Measurements from ENCODE around the gene ZNF473. TPM values are rescaled to one million over a fixed set of nuclear protein-coding genes. Genes with fewer than 3 reads are reported as not detected.
"Not testable (repeated sequence)": the region's sequence is repeated elsewhere in the genome, so short reads cannot be mapped to it uniquely, and the experiment has no call there.

ZNF473 gene
- polyA plus RNA-seq, 2 of the 4 experiments (the other 2 are of a cell fraction), result 6.9 to 17.0 TPM

GRCh38 chr19:50090706-50091105 is 64.9 kb downstream of the ZNF473 start:
- H3K27ac ChIP-seq, H3K4me3 ChIP-seq, H3K4me1 ChIP-seq, H3K4me2 ChIP-seq, POLR2A ChIA-PET, CTCF ChIA-PET, FAIRE-seq, H3K9me3 ChIP-seq: not testable (repeated sequence)
- DNase-seq (ENCODE audit: low read depth in 1 of 2, low spot score in 1 of 2) (peak in 1 of 2 experiments; percentile 48), ATAC-seq (peak; percentile 62 to 74; a peak in 4 of 6 replicates)
- peak in 1 of 2 experiments; percentile 23; a peak in 2 of 5 replicates for TF ChIP-seq RAD21 (conservative IDR thresholded peaks at IDR 0.05 in 1 of 2, IDR thresholded peaks at IDR 0.05 in 1 of 2)
- 46% methylated on average over 10 of the region's 10 CpGs for WGBS (ENCODE audit: missing lambda C conversion rate)

GRCh38 chr19:50091786-50092185 is 66.0 kb downstream of the ZNF473 start:
- DNase-seq (ENCODE audit: low read depth in 1 of 2, low spot score in 1 of 2); H3K9me3 ChIP-seq; H3K4me1 ChIP-seq; POLR2A ChIA-PET; H3K4me2 ChIP-seq; H3K4me3 ChIP-seq; H3K27ac ChIP-seq; ATAC-seq; FAIRE-seq; CTCF ChIA-PET: not testable (repeated sequence)
- WGBS (ENCODE audit: missing lambda C conversion rate), result 22% methylated on average over 5 of the region's 9 CpGs

- H3K4me1 ChIP-seq; H3K4me3 ChIP-seq; H3K4me2 ChIP-seq; CTCF ChIA-PET; ATAC-seq; DNase-seq (ENCODE audit: low read depth in 1 of 2, low spot score in 1 of 2); H3K27ac ChIP-seq; H3K9me3 ChIP-seq; POLR2A ChIA-PET; FAIRE-seq: not testable (repeated sequence)
- WGBS (ENCODE audit: missing lambda C conversion rate), result no CpG with 5 or more reads among the region's 10 CpGs
These were observed 66.8 kb downstream of the ZNF473 start for GRCh38 chr19:50092597-50092996.

GRCh38 chr19:50097884-50098283 is 72.1 kb downstream of the ZNF473 start:
- FAIRE-seq; H3K4me1 ChIP-seq; H3K4me2 ChIP-seq; H3K9me3 ChIP-seq; POLR2A ChIA-PET; CTCF ChIA-PET; DNase-seq (ENCODE audit: low read depth in 1 of 2, low spot score in 1 of 2); H3K4me3 ChIP-seq; H3K27ac ChIP-seq: not testable (repeated sequence)
- no CpG with 5 or more reads among the region's 13 CpGs for WGBS (ENCODE audit: missing lambda C conversion rate)
- peak in 1 of 2 experiments; percentile 85; a peak in 3 of 6 replicates for ATAC-seq

GRCh38 chr19:50098892-50099291 is 73.1 kb downstream of the ZNF473 start:
- DNase-seq (ENCODE audit: low read depth in 1 of 2, low spot score in 1 of 2); CTCF ChIA-PET; FAIRE-seq; H3K4me3 ChIP-seq; POLR2A ChIA-PET; H3K4me1 ChIP-seq; H3K9me3 ChIP-seq; H3K27ac ChIP-seq: not testable (repeated sequence)
- 0 out of 3 replicates have a peak, but pooled peaks have one; percentile 6 for TF ChIP-seq CTCF (IDR thresholded peaks at IDR 0.05)
- ATAC-seq, result peak in 1 of 2 experiments; percentile 76; a peak in 3 of 6 replicates
- WGBS (ENCODE audit: missing lambda C conversion rate), result 32% methylated on average over 14 of the region's 14 CpGs
- H3K4me2 ChIP-seq, result 0 out of 3 replicates have a peak overlapping the region, but pooled peaks have one; percentile 0

GRCh38 chr19:50099696-50100095 is 73.9 kb downstream of the ZNF473 start:
- H3K4me1 ChIP-seq; H3K4me3 ChIP-seq; CTCF ChIA-PET; H3K4me2 ChIP-seq; FAIRE-seq; ATAC-seq; DNase-seq (ENCODE audit: low read depth in 1 of 2, low spot score in 1 of 2); H3K9me3 ChIP-seq; POLR2A ChIA-PET; H3K27ac ChIP-seq: not testable (repeated sequence)
- WGBS (ENCODE audit: missing lambda C conversion rate), result 43% methylated on average over 9 of the region's 14 CpGs

- H3K4me1 ChIP-seq; H3K9me3 ChIP-seq; CTCF ChIA-PET; H3K27ac ChIP-seq; H3K4me3 ChIP-seq; DNase-seq (ENCODE audit: low read depth in 1 of 2, low spot score in 1 of 2); POLR2A ChIA-PET; H3K4me2 ChIP-seq; FAIRE-seq: not testable (repeated sequence)
- ATAC-seq, result peak in 1 of 2 experiments; percentile 66; a peak in 3 of 6 replicates
- no CpG with 5 or more reads among the region's 13 CpGs for WGBS (ENCODE audit: missing lambda C conversion rate)
These were observed 75.1 kb downstream of the ZNF473 start for GRCh38 chr19:50100946-50101345.

Other genes with a start within 250 kb of the ZNF473 start
- 12.5 and 14.5 TPM in 2 replicates for gene FUZ, start 212.7 kb upstream of the ZNF473 start, polyA plus RNA-seq (2011; rRNA removed)
- 15.9 to 23.7 TPM (median 21.7 TPM) in 3 replicates for gene FUZ, start 212.7 kb upstream of the ZNF473 start, polyA plus RNA-seq (2017; fragmentation: RNase III; extraction: RNeasy Plus Mini Kit Qiagen cat#74134 plus additional on column Dnase treatment)
- gene MED25, start 207.7 kb upstream of the ZNF473 start, polyA plus RNA-seq (2011; rRNA removed), result 20.4 and 27.1 TPM in 2 replicates
- 36.4 to 41.6 TPM (median 40.1 TPM) in 3 replicates for gene MED25, start 207.7 kb upstream of the ZNF473 start, polyA plus RNA-seq (2017; fragmentation: RNase III; extraction: RNeasy Plus Mini Kit Qiagen cat#74134 plus additional on column Dnase treatment)
- 27.7 and 41.2 TPM in 2 replicates for gene PTOV1, start 174.8 kb upstream of the ZNF473 start, polyA plus RNA-seq (2011; rRNA removed)
- gene PTOV1, start 174.8 kb upstream of the ZNF473 start, polyA plus RNA-seq (2017; fragmentation: RNase III; extraction: RNeasy Plus Mini Kit Qiagen cat#74134 plus additional on column Dnase treatment), result 119 to 153 TPM (median 147 TPM) in 3 replicates
- 22.5 and 23.3 TPM in 2 replicates for gene PNKP, start 158.4 kb upstream of the ZNF473 start, polyA plus RNA-seq (2011; rRNA removed)
- gene PNKP, start 158.4 kb upstream of the ZNF473 start, polyA plus RNA-seq (2017; fragmentation: RNase III; extraction: RNeasy Plus Mini Kit Qiagen cat#74134 plus additional on column Dnase treatment), result 63.8 to 75.9 TPM (median 71.2 TPM) in 3 replicates
- 39.2 and 41.5 TPM in 2 replicates for gene AKT1S1, start 148.7 kb upstream of the ZNF473 start, polyA plus RNA-seq (2011; rRNA removed)
- 63.4 to 75.9 TPM (median 75.3 TPM) in 3 replicates for gene AKT1S1, start 148.7 kb upstream of the ZNF473 start, polyA plus RNA-seq (2017; fragmentation: RNase III; extraction: RNeasy Plus Mini Kit Qiagen cat#74134 plus additional on column Dnase treatment)
- 12.3 and 18.0 TPM in 2 replicates for gene TBC1D17, start 148.3 kb upstream of the ZNF473 start, polyA plus RNA-seq (2011; rRNA removed)
- 26.6 to 44.8 TPM (median 41.5 TPM) in 3 replicates for gene TBC1D17, start 148.3 kb upstream of the ZNF473 start, polyA plus RNA-seq (2017; fragmentation: RNase III; extraction: RNeasy Plus Mini Kit Qiagen cat#74134 plus additional on column Dnase treatment)
- gene IL4I1, start 129.1 kb upstream of the ZNF473 start, polyA plus RNA-seq (2011; rRNA removed), result 0.15 and 0.18 TPM in 2 replicates
- 0.62 to 0.88 TPM (median 0.87 TPM) in 3 replicates for gene IL4I1, start 129.1 kb upstream of the ZNF473 start, polyA plus RNA-seq (2017; fragmentation: RNase III; extraction: RNeasy Plus Mini Kit Qiagen cat#74134 plus additional on column Dnase treatment)
- 7.8 and 12.9 TPM in 2 replicates for gene ATF5, start 96.8 kb upstream of the ZNF473 start, polyA plus RNA-seq (2011; rRNA removed)
- gene ATF5, start 96.8 kb upstream of the ZNF473 start, polyA plus RNA-seq (2017; fragmentation: RNase III; extraction: RNeasy Plus Mini Kit Qiagen cat#74134 plus additional on column Dnase treatment), result 42.8 to 48.5 TPM (median 44.6 TPM) in 3 replicates
- 21.4 and 28.9 TPM in 2 replicates for gene NUP62, start 96.5 kb upstream of the ZNF473 start, polyA plus RNA-seq (2011; rRNA removed)
- 83.9 to 88.5 TPM (median 85.9 TPM) in 3 replicates for gene NUP62, start 96.5 kb upstream of the ZNF473 start, polyA plus RNA-seq (2017; fragmentation: RNase III; extraction: RNeasy Plus Mini Kit Qiagen cat#74134 plus additional on column Dnase treatment)
- gene SIGLEC11, start 64.8 kb upstream of the ZNF473 start, polyA plus RNA-seq (2011; rRNA removed), result not detected in 2 replicates
- gene SIGLEC11, start 64.8 kb upstream of the ZNF473 start, polyA plus RNA-seq (2017; fragmentation: RNase III; extraction: RNeasy Plus Mini Kit Qiagen cat#74134 plus additional on column Dnase treatment), result not detected in 3 replicates
- gene VRK3, start 633 bp upstream of the ZNF473 start, polyA plus RNA-seq (2011; rRNA removed), result 37.4 and 45.2 TPM in 2 replicates
- 33.3 to 35.4 TPM (median 35.2 TPM) in 3 replicates for gene VRK3, start 633 bp upstream of the ZNF473 start, polyA plus RNA-seq (2017; fragmentation: RNase III; extraction: RNeasy Plus Mini Kit Qiagen cat#74134 plus additional on column Dnase treatment)
- gene IZUMO2, start 137.3 kb downstream of the ZNF473 start, polyA plus RNA-seq (2011; rRNA removed), result not detected in 2 replicates
- gene IZUMO2, start 137.3 kb downstream of the ZNF473 start, polyA plus RNA-seq (2017; fragmentation: RNase III; extraction: RNeasy Plus Mini Kit Qiagen cat#74134 plus additional on column Dnase treatment), result not detected in 3 replicates
- gene MYH14, start 177.6 kb downstream of the ZNF473 start, polyA plus RNA-seq (2011; rRNA removed), result 4.0 and 4.8 TPM in 2 replicates
- gene MYH14, start 177.6 kb downstream of the ZNF473 start, polyA plus RNA-seq (2017; fragmentation: RNase III; extraction: RNeasy Plus Mini Kit Qiagen cat#74134 plus additional on column Dnase treatment), result 6.4 to 7.0 TPM (median 6.5 TPM) in 3 replicates

Measured in A549 (cell line).